Right atrium auricular region (tissue), 2 donors: ENCODE results near the gene CIAPIN1. TPM values are rescaled to one million over a fixed set of nuclear protein-coding genes. Genes with fewer than 3 reads are reported as not detected.
A peak's percentile ranks its signal among the peaks of the same experiment; 100 is the strongest.

Source experiments
- DNase-seq: peaks from one replicate; pipeline ENCODE4 v3.0.0-alpha.2; 2019; ENCODE audit warnings: low spot score
- H3K27ac ChIP-seq, 2 donors: fragments of 200-600 bp; sonication (generic); 1 replicate in 1 of 2; 2 replicates in 1 of 2; pipeline ENCODE4 v1.5.1; 2016 to 2019
- H3K27me3 ChIP-seq, 2 donors: fragments of 200-600 bp; sonication (generic); one replicate each; pipeline versions ENCODE4 v1.5.1 to v1.6.0; 2017 to 2019
- H3K36me3 ChIP-seq: fragments of 200-600 bp; sonication (generic); one replicate; pipeline ENCODE4 v1.5.1; 2016
- H3K4me1 ChIP-seq, 2 donors: fragments of 200-600 bp; sonication (generic); one replicate each; pipeline versions ENCODE4 v1.5.1 to v1.6.0; 2017 to 2019
- H3K4me3 ChIP-seq, 2 donors: fragments of 200-600 bp; sonication (generic); 1 replicate in 1 of 2; 2 replicates in 1 of 2; pipeline ENCODE4 v1.5.1; 2017 to 2019; ENCODE audit warnings: mild to moderate bottlenecking in 1 of 2, moderate library complexity in 1 of 2
- H3K9me3 ChIP-seq, 2 donors: fragments of 200-600 bp; sonication (generic); one replicate each; pipeline ENCODE4 v1.5.1; 2019
- total RNA-seq, 2 donors: library from RNA; depleted of rRNA; stranded (reverse); fragments of >200 nt; gene quantifications; one replicate each; pipeline ENCODE4 v1.1.0, GENCODE V29; 2016
- TF ChIP-seq, protein P1 (sequence below), 2 donors: fragments of 200-600 bp; sonication (generic); IDR thresholded peaks; one replicate each; pipeline ENCODE4 v1.5.1; 2019; ENCODE audit warnings: antibody characterized with exemption in 2 of 2

Gene CIAPIN1
- total RNA-seq, 2 donors from 2014 or later = 33.0 to 34.4 TPM

DNA sequence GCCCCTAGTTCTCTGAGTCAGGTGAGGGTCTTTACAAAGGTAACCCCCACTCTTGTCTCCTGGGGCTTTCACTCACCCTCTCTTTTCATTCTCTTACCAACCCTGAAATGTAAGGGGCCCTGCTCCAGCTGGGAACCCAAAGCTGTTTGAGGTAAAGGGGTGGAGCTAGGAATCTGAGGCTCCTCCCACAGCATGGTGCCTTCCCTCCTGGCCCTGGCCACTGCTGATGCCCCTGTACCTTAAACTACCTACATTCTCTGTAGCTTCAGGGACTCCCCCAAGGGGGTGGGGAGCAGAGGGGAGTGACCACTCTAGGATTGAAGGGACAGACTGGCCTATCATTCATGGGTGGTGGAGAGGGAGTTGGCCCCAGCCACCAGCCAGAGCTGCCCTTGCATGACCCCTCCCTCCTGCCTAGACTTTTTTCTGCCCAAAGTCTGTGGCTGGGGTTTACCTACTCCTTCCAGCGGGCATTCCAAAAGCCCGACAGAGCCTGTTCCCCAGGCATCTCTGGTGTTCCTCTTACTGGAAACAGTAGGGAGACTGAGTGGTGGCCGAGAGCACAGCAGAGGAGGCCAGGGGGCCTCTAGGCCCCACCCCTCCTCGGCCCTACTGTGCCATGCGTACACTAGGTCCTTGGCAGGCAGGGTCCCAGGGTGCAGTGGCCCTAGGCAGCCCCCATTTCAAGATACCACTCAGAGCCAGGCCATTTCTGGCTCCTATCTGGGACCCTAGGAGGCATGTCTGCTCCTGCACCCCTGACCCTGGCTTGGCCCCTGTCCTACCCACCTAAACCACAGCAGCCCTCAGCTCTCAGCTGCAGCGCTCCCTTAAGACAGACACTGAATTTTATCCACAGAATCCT, 29.6 kb upstream of the CIAPIN1 start:
- no peak for DNase-seq
- TF ChIP-seq, protein P1, sequence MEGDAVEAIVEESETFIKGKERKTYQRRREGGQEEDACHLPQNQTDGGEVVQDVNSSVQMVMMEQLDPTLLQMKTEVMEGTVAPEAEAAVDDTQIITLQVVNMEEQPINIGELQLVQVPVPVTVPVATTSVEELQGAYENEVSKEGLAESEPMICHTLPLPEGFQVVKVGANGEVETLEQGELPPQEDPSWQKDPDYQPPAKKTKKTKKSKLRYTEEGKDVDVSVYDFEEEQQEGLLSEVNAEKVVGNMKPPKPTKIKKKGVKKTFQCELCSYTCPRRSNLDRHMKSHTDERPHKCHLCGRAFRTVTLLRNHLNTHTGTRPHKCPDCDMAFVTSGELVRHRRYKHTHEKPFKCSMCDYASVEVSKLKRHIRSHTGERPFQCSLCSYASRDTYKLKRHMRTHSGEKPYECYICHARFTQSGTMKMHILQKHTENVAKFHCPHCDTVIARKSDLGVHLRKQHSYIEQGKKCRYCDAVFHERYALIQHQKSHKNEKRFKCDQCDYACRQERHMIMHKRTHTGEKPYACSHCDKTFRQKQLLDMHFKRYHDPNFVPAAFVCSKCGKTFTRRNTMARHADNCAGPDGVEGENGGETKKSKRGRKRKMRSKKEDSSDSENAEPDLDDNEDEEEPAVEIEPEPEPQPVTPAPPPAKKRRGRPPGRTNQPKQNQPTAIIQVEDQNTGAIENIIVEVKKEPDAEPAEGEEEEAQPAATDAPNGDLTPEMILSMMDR (IDR thresholded peaks at IDR 0.05) = no peak
- Histone ChIP-seq H3K4me1 (peaks cover 0 to 54% of the 10 kb centered on the region in 2 donors), H3K27me3 (no peaks in the 10 kb centered on the region), H3K36me3 (peaks cover 31% of the 10 kb centered on the region), H3K4me3 (no peak overlapping the region), H3K9me3 (no peaks in the 10 kb centered on the region), H3K27ac (no peak overlapping the region)

DNA sequence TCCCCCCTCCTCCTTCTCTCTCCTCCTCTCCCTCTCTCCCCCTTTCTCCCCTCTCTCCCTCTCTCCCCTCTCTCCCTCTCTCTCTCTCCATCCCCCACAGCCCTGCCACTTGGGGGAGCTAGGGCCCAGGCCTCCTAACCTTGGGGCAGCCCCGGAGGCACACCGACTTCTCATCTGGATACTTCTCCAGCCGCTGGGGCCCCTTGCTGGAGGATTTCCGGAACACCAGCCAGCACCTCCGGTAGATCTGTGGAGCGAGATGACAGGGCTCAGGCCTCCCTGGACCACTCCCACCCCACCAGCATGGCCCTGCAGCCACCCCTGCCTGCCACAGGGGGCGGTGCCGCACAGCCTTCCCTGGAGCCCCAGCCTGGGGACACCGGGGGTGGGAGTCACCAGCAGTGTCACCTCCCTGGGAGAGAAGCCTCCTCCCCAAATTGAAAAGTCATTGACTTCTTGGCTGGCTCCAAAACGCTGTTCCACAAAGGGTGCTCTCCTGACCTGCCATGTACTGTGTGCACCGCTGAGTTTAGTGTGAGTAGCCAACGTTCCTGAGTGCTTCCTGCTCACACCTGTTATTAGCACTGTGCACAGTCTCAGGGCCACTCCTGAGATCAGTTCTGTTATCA, 28.6 kb upstream of the CIAPIN1 start:
- Histone ChIP-seq H3K27ac (no peak overlapping the region), H3K27me3 (no peaks in the 10 kb centered on the region), H3K9me3 (no peaks in the 10 kb centered on the region), H3K4me1 (peaks cover 0 to 60% of the 10 kb centered on the region in 2 donors), H3K36me3 (peaks cover 40% of the 10 kb centered on the region), H3K4me3 (no peak overlapping the region)
- DNase-seq = no peak
- TF ChIP-seq, protein P1 (IDR thresholded peaks at IDR 0.05) = peak; percentile 27 to 62

DNA sequence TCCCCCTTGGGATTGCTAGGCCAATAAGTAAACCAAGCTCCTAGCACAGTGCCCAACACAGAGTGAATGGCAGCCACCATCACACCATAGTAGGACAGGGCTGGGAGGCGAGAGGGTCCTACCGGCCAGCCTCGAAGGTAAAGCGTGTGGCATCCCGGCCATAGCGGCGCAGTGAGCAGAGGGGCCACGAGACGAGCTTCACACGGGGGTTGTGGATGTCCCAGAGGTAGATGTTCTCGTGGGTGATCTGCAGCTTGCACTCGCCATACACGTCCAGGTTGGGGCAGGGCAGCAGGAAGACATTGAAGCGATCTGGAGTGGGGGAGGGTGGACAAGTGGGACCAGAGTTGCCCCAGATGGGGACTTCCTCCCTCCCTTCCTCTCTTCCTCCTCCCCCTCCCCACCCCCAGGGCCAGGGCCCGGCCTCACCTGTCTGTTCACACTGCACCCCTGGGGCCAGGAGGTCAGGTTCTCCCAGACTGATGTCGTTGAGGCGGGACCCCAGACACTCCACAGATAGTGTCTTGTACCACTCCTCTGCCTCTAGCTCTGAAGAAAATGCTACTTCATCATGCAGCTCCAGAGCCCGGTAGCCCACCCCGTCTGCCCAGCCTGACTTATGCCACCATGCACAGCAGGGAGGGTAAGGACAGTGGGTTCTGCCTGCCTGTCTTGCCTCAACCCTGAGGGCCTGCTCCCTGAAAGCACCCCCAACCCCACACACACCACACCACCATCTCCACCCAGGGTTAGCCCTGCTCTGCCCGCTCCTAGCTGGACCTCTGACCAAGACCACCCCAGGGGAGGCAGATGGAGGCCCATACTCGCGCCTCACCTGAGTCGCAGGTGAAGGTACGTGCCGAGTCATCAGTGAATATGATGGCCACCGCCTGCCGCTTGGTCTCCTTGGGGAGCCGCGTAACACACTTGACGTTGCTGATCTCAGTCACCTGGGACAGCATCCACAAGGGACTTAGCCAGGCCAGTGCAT, 27.8 kb upstream of the CIAPIN1 start:
- no peak for DNase-seq
- Histone ChIP-seq H3K27ac (no peak overlapping the region), H3K9me3 (no peaks in the 10 kb centered on the region), H3K36me3 (peaks cover 48% of the 10 kb centered on the region), H3K27me3 (no peaks in the 10 kb centered on the region), H3K4me1 (peaks cover 0 to 60% of the 10 kb centered on the region in 2 donors), H3K4me3 (no peak overlapping the region)
- TF ChIP-seq, protein P1 (IDR thresholded peaks at IDR 0.05) = no peak

DNA sequence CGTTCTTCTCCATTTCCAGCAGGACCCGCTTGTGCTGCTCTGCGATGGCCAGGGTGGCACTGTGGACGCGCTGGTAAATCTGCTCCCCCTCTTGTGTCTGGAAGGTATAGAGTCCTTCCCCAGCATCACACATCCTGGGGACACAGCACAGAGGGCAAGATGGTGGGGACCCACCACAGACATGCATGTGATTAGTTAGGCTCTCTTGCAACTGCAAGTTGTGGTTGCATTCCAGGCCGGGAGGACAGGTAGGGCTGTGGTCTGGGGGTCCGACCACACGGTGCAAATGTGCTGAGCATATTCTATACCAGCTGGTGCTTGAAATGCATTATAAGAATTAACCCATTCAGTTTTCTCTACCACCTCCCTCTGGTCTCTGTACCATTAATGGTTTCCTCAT, 26.7 kb upstream of the CIAPIN1 start:
- H3K36me3 ChIP-seq = peaks cover 58% of the 10 kb centered on the region
- TF ChIP-seq, protein P1 (IDR thresholded peaks at IDR 0.05) = no peak
- DNase-seq = no peak
- H3K4me1 ChIP-seq = peaks cover 0 to 53% of the 10 kb centered on the region in 2 donors
- no peak overlapping the region for H3K4me3 ChIP-seq
- no peaks in the 10 kb centered on the region for H3K9me3 ChIP-seq
- no peak overlapping the region for H3K27ac ChIP-seq
- no peaks in the 10 kb centered on the region for H3K27me3 ChIP-seq

DNA sequence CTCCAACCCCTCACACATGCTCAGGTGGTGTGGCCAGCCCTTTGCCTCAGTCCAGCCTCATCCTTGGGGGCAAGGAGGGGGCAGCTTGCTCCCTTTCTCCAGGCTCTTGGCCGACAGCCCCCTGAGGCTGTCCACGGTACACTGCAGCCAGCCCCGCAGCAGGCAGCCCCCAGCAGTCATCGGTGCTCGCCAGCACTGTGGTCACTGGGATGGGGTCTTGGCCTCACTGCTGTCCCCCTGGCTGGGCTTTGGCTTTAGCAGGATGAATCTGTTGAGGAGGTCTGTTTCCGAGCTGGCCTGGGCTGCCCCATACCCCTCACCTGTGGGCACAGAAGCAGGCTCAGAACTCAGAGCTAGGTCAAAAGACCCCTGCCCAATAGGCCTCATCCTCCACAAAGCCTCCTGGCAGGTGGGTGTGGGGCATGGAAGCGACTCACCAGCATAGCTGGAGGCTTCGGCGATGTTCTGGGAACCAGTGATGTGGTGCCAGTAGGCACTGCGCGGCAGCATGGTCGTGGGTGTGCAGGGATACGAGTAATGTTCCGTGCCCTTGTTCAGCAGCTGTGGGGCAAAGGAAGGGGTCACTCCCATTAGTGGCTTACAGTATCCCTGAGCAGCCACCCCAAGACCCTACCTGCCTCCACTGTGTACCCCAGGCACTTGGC, 26.1 kb upstream of the CIAPIN1 start:
- Histone ChIP-seq H3K27me3 (no peaks in the 10 kb centered on the region), H3K36me3 (peaks cover 64% of the 10 kb centered on the region), H3K9me3 (no peaks in the 10 kb centered on the region), H3K27ac (no peak overlapping the region), H3K4me1 (peaks cover 0 to 47% of the 10 kb centered on the region in 2 donors), H3K4me3 (no peak overlapping the region)
- TF ChIP-seq, protein P1 (IDR thresholded peaks at IDR 0.05) = no peak
- no peak for DNase-seq
